Superior temporal gyrus (tissue), 1 donor: ENCODE measurements around the gene SMR3B.

Experiments used
- DNase-seq: peaks from one replicate; pipeline ENCODE4 v3.0.0-alpha.2; 2016; ENCODE audit errors: extremely low spot score

SMR3B gene

DNA sequence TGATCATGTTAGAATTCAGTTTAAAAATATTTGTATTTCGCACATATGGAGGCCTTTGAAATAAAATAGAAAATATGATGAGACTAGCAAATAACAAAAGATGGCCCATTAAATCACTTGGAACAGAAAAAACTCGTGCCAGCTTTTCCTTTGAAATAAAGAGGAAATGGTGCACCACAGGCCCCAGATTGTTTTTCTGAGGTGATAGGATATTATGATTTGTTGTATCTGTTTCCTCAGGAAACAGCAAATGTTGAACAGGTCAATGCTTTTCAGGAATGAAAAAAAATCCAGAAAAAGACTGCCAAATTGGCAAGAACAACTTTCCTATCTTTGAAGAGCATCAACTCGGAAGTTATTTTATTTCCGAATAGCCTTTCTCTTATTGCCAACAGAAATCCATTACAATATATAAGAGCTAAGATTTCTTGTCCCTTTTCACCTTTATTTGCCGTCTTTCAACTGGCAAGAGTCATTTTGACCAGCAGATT lies at the start of gene SMR3B:
Gene SMR3B, plus strand, starts transcription at position 441 of the 491 bp plus-strand sequence. CDS start 1,380 bp downstream, outside the sequence.
- DNase-seq = no peak

DNA sequence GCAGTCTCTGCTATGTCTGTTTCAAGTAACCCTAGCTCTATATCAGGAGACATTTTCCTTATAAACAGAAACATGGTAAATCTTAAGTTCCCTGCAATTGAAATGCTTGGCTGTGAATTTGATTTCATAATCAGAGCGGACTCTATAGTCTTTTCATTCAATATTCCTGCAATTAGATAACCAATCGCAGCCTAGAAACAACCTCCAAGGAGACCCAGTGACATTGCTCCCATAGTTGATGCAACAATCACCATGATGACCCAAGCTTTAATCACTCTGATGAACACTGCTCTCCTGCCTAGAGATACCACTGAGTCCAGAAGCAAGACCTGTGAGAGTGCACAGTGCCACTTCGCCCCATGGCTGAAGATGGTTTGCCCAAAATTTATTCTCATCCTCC lies 48.2 kb upstream of the SMR3B start, which contains the start of gene CABS1:
Gene CABS1, plus strand, starts transcription at position 301 of the 400 bp plus-strand sequence. Its CDS starts 59 bp downstream, at position 360.
- DNase-seq = no peak

DNA sequence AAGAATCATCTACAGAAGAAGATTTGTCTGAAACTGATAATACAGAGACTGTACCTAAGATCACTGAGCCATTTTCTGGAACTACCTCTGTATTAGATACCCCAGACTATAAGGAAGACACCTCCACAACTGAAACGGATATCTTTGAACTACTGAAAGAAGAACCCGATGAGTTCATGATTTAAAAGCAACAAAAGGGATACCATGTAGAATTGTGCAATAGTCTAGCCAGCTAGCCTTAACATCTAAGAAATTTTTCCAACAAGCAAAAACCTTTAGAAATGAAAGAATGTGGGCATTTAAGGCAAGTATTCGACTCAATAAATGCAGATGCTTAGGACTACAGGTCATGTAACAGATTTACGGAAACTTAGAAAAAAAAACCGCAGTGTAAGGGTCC lies 46.9 kb upstream of the SMR3B start:
- DNase-seq = no peak

DNA sequence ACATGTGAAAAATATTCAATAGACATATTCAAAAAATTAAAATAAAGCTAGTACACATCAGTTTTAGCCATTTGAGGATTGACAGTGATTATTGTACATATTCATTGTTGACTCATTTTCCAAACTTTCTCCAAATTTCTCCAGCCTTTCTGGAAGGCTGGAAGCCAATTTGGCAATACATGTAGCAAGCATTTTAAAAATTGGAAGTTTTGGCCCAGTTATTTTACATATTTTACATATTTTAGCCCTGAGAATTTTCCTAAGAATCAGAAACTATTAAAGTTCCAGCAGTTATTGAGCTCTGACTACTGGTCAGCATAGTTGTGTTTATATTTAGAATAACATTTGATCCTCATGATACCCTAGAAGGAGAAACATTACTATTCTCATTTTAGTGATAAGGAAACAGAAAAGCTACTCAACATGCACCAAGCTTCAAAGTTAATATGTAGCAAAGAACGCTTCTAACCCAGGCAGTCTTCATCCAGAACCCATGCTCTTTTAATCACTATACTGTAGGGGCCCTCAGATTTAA lies 45.0 kb upstream of the SMR3B start:
- no peak for DNase-seq

DNA sequence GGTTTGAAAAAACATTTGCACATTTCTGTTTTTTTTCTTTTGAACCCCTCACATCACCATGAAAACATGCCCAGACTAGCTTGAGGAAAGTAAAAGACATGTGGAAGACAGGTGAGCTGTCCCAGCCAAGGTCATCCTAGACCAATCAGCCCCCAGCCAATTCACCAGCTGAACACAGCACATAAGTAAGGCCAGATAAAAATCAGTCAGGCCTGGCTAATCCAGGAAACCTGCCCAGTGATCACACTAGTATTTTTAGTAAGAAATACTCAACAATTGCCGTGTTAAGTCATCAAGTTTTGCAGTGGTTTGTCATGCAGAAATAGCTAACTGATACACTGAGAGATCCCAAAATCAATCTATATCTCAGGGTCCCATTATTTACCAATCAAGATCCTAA lies 26.7 kb upstream of the SMR3B start:
- no peak for DNase-seq

DNA sequence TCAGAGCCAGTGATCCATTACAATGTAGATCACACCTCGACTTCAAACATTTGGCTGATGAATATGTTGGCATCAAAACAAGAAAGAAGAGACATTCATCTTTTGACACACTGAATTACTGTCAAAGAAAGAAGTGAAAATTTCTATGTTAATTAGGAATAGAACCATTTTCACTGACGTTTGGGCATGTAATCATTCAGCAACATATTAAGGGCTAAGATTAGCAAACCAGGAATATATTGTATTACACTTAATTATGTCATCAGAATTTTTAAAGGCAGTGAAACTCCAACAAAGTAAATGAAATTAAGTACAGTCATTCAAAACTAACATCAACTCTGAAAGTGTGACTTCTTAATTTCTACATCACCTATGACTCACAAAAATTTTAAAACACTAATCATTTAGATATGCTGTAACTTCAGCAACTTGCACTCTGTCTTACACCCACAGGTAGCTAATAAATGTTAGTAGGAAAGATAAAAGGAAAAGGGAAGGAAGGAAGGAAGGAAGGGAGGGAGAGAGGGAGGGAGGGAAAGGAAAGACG lies 23.7 kb upstream of the SMR3B start:
- DNase-seq = no peak

DNA sequence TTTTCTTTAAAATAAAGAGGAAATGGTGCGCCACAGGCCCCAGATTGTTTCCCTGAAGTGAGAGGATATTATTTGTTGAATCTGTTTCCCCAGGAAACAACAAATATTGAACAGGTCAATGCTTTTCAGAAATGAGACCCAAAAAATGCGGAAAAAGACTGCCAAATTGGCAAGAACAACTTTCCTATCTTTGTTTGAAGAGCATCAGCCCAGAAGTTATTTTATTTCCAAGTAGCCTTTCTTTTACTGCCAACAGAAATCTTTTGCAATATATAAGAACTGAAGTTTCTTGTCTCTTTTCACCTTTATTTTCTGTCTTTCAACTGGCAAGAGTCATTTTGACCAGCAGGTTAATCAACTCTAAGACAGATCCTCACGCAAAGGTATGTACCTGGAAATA lies 22.5 kb upstream of the SMR3B start, which contains the start of gene SMR3A:
Gene SMR3A, plus strand, starts transcription at position 301 of the 400 bp plus-strand sequence. CDS start 1,356 bp downstream, outside the sequence.
- DNase-seq = no peak

DNA sequence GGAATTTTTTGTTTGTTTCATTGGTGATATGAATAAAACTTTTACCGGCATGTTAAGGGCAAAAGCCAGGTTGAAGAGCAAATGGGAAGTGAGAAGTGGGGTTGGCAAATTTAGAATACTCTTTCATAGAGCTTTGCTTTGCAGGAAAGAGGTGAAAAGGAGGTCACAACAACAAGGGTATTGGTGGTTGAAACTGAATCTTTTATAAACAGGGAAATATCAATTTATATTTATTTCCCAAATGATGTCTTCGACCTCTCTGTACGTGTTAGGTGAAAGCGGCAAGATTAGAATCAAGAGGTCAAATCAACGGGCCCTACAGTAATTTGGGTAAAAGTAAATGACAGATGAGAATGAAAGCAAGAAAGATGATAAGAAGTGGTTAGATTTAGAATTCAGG lies 18.9 kb upstream of the SMR3B start:
- no peak for DNase-seq

DNA sequence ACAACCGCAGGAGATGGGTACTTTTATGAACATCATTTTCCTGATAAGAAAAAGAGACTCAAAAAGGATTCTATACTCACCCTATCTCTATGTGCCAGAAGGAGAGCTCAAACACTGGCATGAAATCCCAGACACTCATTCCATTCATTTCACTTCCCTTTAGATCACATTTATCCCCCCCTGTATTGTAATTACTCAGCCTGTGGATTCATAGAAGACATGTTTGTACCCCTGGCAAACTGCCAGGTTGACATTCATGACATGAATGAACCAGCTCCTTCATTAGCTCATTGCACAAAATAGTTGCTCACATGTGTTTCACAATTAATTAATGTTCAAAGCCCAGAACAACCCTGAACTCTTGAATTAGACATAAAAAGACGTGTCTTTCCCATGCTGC lies 17.5 kb upstream of the SMR3B start:
- DNase-seq = no peak

DNA sequence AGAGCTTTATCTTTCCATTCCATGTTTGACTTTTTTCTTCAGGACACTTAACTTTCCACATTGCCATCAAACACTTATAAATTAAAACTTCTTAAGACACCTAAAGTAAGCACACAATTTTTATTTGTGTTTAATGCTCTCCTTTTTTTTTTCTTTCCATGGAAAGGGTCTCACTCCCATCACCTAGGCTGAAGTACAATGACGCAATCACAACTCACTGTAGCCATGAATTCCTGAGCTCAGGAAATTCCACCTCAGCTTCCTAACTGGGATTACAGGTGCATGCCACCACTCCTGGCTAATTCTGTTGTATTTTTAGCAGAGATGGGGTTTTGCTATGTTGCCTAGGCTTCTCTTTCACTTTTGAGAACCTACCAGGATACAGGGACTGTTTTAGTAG lies 15.1 kb upstream of the SMR3B start:
- DNase-seq = no peak

DNA sequence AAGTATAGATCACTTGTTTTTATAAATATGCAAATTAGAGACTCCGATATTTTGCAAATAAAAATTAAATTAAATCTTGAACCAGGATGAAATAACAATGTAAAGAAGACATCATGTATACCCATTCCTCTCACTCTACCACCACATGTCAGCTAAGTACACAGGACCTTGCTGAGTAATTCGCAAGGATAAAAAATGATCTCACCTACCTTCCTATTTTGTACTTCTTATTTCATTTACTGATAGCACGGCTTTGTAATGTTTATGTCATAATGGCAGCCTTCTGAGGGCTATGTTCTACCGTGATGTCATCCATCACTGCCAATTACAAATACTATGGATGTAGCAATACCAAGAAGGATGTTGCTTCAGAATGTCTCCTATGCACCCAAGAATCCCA lies 10.9 kb upstream of the SMR3B start:
- DNase-seq = no peak

DNA sequence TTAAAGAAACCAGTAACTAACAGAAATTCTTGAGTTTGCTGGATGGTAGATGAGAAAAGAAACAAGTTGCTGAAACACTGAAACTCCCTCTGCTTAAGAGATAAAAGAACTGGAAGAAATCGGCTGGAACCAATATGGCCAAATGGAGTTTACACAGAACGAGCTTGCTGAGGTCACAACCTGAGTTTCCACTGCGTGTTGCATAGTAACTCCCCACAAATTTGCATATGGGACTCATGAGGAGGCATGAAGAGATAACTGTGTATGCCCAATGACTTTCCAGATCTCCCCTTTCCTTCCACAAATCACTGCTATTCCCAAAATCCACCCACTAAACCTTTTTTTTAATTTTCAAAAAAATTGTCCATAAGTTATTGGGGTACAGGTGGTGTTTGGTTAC lies 10.2 kb upstream of the SMR3B start:
- no peak for DNase-seq

DNA sequence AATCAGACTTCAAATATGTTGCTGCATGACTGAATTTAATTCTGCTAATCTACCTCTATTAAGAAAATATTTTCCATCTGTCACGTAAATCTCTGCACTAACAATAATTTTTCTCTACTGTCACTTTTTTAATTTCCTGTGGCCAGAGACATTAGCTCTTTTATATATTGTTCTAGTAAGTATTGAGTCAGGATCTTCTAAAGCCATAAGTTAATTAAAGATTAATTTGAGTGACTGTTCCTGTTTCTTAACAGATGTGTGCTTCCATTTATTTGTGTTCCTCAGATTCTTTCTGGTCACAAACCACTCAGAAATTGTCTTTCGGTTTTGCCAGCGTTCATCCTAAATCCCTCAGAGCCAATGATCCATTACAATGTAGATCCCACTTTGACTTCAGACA lies 2.4 kb upstream of the SMR3B start:
- no peak for DNase-seq

DNA sequence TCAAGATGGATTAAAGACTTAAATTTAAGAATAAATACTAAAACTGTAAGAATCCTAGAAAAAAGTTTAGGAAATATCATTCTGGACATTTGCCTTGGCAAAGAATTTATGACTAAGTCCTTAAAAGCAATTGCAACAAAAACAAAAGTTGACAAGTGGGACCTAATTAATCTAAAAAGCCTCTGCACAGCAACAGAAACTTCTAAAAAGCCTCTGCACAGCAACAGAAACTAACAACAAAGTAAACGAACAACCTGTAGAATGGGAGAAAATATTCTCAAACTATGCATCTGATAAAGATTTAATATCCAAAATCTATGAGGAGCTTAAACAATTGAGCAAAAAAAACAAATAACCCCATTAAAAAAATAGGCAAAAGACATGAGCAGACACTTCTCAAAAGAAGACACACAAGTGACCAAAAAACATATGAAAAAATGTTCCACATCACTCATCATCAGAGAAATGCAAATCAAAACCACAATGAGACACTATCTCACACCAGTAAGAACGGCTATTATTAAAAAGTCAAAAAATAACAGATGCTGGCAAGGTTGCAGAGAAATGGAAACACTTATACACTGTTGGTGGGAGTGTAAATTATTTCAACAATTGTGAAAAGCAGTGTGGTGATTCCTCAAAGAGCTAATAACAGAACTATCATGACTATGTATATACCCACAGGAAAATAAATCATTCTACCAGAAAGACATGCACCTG lies 9.3 kb downstream of the SMR3B start:
- no peak for DNase-seq

DNA sequence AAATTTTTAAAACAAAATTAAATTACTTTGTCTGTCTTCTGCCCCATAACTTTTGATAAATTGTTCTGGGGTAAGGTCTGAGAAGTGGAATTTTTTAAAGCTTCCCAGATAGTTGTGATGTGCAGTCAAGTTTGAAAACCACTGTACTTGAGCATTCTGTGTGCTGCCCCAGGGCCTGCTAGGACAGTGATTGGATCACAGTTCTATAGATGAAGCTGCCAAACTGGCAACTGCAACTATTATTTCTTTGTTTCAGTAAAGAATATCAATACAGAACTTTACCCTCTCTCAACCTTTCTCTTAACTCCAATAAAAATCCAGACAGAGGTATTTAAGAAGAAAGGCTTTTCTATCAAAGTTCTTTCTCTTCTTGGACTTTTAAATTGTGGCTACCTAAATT lies 14.6 kb downstream of the SMR3B start, which contains the start of gene OPRPN:
Gene OPRPN, plus strand, starts transcription at position 361 of the 400 bp plus-strand sequence. CDS start 1,346 bp downstream, outside the sequence.
- no peak for DNase-seq

DNA sequence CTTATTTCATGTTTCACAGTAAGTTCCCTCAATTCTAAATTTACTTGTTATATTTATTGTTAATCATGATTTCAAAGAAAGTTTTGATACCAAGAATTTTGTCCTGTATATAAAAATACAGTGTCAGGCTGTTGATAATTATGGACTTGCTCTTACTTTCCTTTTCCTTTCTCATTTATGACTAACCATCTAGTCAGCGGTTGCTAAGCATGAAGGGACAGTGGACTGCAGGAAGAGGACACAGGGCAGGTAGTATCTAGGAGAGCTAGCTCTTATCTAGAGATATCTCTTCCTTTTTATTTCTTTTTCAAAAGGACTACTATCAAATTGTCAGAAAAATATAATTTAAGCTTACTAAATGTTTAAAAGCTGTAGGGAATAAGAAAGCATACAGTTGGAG lies 16.4 kb downstream of the SMR3B start:
- no peak for DNase-seq

DNA sequence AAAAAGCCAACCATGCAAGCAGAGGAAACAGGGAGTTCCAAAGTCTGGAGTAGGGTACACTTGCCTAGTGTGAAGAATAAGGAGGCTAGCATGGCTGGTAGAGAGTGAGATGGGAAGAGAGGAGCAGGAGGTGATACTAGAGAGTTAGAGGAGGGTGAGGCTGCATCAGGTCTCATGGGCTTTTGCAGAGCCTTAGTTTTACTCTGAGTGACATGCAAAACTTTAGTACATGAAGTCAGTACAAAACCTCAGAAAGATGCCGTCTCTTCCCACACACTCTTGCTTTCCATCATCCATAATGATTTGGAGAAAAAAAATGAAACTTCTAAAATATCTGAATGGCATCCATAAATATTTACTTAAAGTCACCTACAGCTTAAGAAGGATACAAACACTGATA lies 19.8 kb downstream of the SMR3B start:
- no peak for DNase-seq

DNA sequence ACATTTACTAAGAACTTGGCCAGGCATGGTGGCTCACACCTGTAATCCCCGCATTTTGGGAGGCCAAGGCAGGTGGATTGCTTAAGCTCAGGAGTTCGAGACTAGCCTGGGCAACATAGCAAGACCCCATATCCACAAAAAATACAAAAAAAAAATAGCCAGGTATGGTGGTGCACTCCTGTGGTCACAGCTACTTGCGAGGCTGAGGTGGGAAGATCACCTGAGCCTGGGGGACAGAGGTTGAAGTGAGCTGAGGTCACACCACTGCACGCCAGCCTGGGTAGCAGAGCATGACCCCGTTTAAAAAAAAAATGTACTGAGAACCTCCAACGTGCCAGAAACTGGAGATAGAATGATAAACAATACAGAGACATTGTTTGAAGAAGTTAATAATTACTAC lies 22.8 kb downstream of the SMR3B start:
- DNase-seq = no peak

DNA sequence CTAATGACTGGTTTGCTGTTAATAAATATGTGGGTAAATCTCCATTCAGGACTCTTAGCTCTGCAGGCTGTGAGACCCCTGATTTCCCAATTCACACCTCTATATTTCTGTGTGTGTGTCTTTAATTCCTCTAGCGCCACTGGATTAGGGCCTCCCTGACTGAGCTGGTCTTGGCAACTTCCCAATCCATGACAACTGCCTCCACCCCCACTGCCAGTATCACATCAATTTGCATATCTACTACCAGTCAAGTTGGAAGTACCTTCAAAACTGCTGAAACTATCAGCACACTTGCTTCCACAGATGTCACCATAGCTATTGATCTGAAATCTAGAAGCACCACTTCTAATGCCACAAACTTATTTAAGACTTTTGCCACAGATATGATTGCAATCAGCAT lies 42.4 kb downstream of the SMR3B start:
- no peak for DNase-seq

DNA sequence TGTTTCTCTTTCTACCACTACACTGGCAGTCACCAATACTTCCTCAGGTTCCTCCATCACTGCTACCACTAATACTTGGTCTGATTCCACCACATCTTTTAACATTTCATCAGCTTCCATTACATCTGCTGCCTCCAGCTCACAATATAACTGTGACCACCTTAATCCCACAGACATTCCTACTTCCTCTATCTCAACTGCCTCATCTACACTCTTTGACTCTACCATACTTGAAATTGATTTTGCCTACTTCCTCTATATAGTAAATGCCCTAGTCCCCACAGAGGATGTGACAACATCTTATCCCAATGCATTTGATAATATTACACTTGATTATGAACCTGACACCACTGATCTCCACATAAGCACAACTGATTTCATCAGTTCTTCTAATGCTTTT lies 43.9 kb downstream of the SMR3B start:
- no peak for DNase-seq

DNA sequence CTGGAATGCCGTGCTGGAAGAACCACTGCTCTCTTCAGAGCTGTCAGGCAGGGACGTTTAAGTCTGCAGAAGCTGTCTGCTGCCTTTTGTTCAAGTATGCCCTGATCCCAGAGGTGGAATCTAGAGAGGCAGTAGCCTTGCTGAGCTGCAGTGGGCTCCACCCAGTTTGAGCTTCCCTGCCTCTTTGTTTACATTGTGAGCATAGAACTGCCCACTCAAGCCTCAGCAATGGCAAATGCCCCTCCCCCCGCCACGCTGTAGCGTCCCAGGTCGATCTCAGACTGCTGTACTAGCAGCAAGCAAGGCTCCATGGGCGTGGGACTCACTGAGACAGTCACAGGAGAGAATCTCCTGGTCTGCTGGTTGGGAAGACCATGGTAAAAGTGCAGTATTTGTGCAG lies 54.3 kb downstream of the SMR3B start:
- DNase-seq = no peak
